Measurements from ENCODE around the gene ITIH4.

Gene ITIH4

DNA sequence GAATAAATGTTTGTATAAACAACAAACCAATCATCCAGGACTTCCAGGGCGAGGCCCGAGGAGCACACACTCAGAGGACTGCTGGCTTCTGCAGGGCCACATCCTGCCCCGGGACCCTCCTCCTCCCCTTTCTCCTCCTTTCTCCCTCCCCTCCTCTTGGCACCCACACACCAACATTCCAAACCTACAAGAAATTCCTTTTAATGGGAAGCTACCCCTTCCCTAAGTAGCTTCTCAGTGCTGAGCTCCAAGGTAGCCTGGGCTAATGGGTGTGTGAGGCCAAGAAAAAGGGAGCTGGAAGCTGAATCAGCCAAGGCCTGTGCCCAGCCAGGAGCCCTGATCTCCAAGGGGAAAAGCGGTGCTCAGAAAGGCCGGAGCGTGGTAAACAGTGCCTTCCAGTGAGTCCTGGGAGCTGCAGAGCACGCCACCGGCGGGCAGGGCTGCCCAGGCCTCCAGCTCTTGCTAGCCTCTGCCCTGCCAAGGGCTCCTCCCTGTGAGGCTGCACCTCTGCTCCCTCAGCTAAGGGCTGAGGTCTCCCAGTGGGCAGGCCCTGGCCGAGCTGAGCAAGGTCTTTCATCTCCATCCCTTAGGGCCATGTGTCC, 32.0 kb downstream of the ITIH4 start:
- DNase-seq (ENCODE audit: low read depth): no peak

GRCh38 chr3:52796411-52796810, 34.1 kb downstream of the ITIH4 start:
- DNase-seq (ENCODE audit: low read depth): no peak

- no peak for DNase-seq (ENCODE audit: low read depth)
Observed at GRCh38 chr3:52795298-52795900, 35.1 kb downstream of the ITIH4 start.

- DNase-seq (ENCODE audit: low read depth): no peak
Observed at GRCh38 chr3:52794612-52795099, 35.8 kb downstream of the ITIH4 start, which contains the start of gene ITIH3. ITIH3 (plus strand) TSS chr3:52794796; CDS start chr3:52794804, 8 bp downstream.

GRCh38 chr3:52793702-52794611, 36.5 kb downstream of the ITIH4 start:
- DNase-seq (ENCODE audit: low read depth): no peak

- DNase-seq (ENCODE audit: low read depth): no peak
Observed at GRCh38 chr3:52792961-52793695, 37.3 kb downstream of the ITIH4 start.

- no peak for DNase-seq (ENCODE audit: low read depth)
Observed at GRCh38 chr3:52792413-52792812, 38.1 kb downstream of the ITIH4 start.

GRCh38 chr3:52791928-52792327, 38.5 kb downstream of the ITIH4 start:
- DNase-seq (ENCODE audit: low read depth): no peak

GRCh38 chr3:52791366-52791765, 39.1 kb downstream of the ITIH4 start:
- no peak for DNase-seq (ENCODE audit: low read depth)

DNA sequence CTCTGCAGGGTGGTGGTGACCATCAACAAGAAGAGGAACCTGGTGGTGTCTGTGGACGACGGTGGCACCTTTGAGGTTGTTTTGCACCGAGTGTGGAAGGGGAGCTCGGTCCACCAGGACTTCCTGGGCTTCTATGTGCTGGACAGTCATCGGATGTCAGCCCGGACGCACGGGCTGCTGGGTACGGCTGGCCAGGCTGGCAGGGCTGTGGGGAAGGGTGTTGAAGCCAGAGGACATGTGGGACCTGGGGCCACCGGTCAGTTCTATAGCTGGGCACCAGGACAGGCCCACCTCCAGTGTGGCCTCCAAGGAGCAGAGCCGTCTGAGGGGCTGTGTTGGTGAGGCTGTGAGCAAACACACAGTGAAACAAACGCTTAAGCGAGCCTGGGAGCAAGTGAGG, 39.7 kb downstream of the ITIH4 start:
- no peak for DNase-seq (ENCODE audit: low read depth)

DNA sequence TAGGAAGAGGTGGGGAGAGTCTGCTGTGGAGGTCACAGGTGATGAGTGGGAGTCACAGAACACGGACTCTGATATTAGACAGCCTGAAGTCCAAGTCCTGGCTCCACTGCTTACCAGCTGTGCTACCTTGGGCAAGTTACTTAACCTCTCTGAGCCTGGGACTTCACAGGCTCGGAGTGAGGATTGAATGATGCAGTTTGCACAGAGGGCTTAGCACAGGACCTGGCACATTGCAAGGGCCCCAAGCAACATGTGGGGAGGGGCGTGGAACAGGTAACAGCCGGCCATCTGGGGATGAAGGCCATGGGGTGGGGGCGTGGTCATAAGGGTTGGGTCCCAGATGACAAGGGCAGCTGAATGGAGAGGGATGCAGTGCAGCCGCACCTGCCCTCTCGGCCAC, 40.1 kb downstream of the ITIH4 start:
- no peak for DNase-seq (ENCODE audit: low read depth)

GRCh38 chr3:52789746-52790040, 40.8 kb downstream of the ITIH4 start:
- no peak for DNase-seq (ENCODE audit: low read depth)

GRCh38 chr3:52788890-52789745, 41.4 kb downstream of the ITIH4 start:
- DNase-seq (ENCODE audit: low read depth): no peak

DNA sequence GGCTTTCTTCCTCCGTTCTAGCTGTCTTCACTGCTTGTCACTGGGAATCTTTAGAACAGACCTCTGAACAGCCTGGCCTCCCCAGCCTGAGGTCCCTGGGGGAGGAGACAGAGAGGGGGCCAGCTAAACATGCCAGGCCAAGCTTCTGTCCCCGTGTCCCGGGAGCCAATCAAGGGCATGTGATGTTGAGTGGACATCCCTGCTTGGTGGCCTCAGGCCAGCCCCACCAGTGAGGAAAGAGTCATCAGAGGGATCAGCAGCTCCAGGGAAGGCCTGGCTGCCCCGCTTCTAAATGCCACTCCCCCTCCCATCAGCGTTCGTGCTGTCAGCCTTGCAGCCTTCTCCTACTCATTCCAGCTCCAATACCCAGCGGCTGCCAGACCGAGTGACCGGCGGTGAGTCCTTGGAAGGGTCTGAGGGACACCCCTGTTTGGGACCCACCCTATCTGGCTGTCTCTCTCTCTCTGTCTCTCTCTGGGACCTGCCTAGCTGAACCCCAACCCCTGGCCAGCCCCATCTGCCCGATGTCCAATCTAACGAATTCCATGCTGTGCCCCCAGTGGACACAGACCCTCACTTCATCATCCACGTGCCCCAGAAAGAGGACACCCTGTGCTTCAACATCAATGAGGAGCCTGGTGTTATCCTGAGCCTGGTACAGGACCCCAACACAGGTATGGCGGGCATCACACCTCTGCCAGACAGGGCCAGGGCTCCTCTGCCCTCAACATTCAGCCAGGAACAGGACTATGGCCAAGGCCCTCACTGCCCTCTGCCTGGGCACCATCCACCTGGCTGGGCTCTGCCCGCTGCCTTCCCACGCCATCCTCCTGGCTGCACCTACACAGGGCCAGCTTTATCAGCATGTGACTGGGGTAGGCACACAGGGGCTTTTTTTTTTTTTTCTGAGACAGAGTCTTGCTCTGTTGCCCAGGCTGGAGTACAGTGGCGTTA, 42.5 kb downstream of the ITIH4 start:
- DNase-seq (ENCODE audit: low read depth): no peak

- DNase-seq (ENCODE audit: low read depth): no peak
Observed at GRCh38 chr3:52787246-52787645, 43.2 kb downstream of the ITIH4 start.

GRCh38 chr3:52786330-52787215, 43.9 kb downstream of the ITIH4 start:
- no peak for DNase-seq (ENCODE audit: low read depth)

DNA sequence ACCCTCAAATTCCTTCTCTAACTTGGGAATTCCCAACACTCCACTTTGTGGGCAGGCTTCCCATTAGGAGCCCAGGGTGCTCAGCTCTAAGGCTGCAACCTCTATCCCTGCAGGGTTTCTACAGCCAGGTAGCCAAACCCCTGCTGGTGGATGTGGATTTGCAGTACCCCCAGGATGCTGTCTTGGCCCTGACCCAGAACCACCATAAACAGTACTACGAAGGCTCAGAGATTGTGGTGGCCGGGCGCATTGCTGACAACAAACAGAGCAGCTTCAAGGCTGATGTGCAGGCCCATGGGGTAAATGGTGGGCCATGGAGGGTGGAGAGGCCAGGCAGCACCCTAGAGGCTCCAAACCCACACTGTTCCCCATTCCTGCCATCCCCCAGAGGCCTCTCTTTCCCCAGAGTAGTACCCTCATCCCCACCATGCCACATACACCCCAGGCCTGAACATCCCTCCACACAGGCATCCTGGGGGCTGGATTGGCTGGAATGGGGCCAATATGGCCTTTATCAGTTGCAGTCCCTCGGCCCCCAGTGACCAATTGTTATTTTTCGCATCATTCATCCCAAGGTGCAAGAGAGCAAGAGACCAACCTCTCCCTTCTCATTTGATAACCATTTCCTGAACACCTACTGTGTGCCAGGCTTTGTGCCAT, 45.4 kb downstream of the ITIH4 start:
- DNase-seq (ENCODE audit: low read depth): no peak

DNA sequence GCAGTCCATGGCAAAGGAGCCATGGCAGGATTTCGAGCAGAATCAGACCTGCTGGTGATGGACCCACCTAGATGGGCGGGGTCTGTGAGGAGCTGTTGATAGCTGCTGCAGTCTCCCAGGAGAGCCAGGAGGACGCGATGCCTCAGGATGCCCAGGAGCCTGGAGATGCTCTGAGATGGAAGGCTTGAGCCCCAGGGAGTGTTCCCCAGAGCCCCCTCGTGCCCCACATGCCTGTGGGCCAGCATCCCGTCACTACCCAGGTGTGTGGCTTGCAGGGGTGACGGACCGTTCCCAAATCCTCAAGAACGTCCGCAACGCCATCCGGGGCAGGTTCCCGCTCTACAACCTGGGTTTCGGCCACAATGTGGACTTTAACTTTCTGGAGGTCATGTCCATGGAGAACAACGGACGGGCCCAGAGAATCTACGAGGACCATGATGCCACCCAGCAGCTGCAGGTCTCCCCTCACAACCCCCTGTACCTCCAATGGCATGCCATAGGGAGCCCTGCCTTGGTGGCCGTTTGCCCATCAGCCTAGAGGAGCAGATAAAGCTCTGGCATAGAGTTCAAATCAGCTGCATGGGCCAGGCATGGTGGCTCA, 46.4 kb downstream of the ITIH4 start:
- DNase-seq (ENCODE audit: low read depth): no peak

Data from GM04503 (cell line).